IPS-11a (cell line): Measurements from ENCODE around the gene CISD3.
"Not testable (repeated sequence)": the region's sequence is repeated elsewhere in the genome, so short reads cannot be mapped to it uniquely, and the experiment has no call there.

Source experiments
- H3K4me3 ChIP-seq: one replicate; pipeline ENCODE4 v1.5.1; 2013; ENCODE audit warnings: low read depth, low read length, control low read depth

CISD3 gene

DNA sequence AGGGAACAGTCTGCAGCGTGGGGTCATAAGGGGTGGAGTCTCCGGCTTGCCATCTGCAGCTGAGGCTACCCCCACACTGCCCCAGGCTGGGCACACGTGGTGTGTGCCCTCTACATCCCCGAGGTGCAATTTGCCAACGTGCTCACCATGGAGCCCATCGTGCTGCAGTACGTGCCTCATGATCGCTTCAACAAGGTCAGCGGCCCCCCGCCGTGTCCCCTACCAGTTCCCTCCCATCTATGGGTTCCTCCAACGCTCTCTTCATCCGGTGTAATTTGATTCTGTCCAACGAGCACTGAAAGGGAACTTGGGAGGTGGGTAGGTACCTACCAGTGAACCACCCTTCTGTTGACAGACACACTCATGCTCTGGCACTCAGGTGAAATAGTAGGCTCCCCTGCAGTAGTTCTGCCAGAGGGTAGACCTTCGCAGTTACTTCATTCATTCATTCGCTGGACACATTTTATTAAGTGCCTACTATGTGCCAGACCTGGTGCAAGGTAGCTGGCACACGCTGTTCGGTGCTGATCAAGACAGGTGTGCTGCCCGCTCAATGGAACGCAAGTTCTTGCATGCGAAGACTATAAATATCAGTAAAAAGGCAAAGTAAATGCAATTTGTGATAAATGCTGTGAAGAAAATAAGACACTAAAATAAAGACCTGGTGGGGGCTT is 22.3 kb upstream of the CISD3 start:
- H3K4me3 ChIP-seq = no peak overlapping the region

DNA sequence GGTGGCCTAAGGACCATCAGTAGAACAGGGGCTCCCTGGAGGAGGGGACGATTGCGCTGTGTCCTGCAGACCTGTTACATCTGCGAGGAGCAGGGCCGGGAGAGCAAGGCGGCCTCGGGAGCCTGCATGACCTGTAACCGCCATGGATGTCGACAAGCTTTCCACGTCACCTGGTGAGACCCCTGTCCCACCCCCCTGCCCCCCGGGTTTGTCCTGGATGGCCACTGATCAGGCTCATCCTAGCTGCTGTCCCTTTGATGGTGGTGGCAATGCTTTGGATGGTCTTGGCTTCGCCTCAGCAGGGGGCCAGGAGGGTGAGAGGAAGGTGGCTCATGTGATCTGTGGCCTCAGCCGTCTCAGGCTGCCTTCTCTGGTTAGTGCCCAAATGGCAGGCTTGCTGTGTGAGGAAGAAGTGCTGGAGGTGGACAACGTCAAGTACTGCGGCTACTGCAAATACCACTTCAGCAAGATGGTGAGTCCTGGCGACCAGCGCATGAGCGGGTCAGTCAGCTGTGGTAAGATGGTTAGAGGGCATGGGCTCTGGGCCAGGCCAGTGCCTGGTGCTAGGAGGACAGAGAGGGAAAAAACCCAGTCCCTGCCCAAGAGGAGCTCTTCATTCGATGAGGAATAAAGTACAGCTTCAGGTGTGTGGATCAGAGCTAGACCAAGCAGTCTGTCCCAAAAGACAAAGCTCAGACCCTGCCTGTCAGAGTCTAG is 20.9 kb upstream of the CISD3 start:
- no peak overlapping the region for H3K4me3 ChIP-seq

DNA sequence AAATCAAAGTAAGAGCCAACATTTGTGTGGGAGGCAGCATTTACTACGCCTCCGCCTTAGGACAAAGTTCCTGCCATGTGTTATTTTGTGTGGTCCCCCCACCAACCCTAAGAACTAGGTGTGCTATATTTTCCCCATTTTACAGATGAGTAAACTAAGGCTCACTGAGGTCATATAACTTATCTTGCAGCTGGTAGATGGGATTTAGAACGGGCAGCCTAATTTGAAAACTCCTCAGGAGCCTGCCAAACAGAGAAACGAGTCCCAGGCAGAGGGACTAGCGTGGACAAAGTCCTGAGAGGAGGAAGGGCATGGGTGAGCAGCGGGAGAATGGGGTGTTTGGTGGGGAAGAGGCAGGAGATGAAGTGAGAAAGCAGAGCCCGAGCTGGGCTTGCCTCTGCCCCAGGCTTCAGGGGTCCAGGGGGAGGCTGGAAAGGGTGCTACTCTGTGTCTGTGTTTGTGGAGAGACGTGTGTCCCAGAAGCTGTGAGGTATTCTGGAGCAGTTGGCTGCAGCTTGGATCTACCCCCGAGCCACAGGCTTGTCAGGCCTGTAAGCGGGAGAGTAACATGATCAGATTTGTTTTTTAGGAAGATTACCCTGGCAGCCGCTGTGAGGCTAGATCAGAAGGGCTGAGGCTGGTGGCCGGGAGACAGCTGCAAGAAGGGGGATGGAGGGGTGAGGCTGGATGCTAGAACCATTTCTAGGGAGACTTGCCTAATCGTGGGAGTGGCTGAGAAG is 20.1 kb upstream of the CISD3 start:
- H3K4me3 ChIP-seq = no peak overlapping the region

DNA sequence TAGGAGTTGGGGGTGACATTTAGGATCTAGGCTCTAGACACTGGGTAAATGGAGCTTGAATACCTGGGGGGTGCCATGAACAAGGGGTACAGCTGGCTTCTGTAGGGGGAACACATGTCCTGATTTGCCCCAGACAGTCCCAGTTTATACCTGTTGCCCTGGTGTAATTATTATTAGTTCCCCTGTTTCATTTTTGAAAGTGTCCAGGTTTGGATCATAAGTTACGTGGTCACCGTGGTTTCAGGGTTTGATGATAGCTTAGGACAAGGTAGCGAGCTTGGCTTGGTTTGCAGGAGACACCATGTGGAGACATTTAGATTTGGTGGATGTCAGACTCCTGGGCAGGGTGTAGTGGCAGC is 19.6 kb upstream of the CISD3 start:
- no peak overlapping the region for H3K4me3 ChIP-seq

DNA sequence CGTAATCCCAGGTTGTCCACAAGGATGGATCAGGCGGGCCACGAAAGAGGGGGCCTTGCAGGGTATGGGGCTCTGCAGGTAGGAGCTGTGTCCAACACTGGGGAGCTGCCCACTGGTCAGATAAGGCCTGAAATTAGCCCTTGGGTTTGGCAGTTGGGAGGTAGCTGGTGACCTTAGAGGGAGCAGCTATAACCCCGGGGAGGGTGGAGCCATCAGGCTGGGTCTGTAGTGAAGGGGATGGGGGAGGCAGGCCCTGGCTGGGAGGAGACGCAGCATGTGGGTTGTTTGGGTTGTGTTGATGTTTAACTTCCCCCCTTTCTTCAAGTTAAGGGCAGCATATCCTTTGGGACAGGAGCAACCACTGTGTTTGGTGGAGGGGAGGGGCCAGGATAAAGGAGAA is 19.2 kb upstream of the CISD3 start:
- no peak overlapping the region for H3K4me3 ChIP-seq

DNA sequence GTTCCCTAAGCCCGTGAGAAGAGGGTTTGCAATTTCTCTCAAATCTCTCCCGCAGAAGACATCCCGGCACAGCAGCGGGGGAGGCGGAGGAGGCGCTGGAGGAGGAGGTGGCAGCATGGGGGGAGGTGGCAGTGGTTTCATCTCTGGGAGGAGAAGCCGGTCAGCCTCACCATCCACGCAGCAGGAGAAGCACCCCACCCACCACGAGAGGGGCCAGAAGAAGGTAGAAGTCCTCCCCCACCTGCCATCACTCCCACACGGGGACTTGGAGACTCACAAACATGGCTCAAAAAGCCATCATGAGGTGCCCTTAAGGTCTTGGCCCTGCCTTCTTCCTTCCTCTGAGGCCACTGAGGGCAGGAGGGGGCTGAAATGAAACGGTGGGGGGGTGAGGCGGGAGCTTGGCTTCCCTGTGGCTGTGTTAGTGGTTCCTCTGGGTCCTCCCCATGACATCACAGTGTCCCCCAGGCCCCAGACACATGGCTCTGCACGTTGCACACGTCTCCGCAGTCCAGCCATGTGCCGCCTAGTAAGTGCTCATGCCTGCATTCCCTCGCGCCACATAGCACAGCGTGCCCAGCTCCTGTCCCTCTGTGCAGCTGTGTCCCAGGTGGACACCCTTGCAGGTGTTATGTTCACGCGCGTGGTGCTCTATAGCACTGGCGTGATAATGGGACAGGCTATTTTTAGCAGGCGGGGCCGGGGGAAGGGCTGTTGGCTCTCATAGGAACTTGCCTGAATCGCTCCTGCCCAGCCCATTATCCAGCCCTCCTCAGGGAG is 18.2 kb upstream of the CISD3 start:
- no peak overlapping the region for H3K4me3 ChIP-seq

DNA sequence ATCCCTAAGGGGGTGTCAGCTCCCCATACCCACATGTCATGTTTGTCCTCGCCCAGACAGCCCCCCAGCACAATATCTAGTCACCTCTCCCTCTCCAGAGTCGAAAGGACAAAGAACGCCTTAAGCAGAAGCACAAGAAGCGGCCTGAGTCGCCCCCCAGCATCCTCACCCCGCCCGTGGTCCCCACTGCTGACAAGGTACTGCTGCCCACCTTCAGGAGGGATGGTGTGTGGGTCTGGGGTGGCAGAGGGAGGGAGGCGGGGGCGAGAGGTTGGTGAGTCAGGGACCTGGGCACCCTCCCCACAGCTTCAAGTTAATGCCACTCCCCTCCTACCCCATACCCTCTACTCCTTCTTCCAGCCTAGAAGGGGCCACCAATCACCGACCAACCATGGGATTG is 17.5 kb upstream of the CISD3 start:
- no peak overlapping the region for H3K4me3 ChIP-seq

DNA sequence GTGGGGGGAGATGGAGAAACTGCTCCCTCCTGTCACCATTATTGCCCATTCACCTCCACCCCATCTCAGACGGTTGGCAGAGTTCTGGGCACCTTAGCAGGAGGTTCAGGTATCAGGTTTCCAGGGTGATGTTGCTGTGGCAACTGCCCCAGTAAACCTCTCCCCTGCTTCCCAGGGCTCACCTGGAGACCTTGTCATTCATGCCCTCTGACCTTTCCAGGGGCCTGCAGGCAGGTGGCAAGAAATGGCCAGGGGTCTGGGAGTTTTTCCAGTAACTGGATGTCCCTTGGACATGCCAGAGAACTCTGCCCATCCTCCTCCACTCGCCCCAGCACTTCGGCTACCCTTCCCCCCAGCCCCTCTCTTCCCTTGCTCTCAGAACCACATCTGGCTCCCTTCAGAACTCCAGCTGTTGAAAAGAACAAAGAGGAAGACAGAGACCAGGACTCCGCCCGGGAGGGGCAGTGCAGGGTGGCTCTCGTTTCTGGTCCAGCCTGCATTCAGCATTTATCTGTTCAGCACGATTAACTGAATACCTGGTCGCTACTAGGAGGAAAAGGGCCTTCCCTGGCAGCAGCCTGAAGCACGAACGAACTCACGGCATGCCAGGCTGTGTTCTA is 16.6 kb upstream of the CISD3 start:
- H3K4me3 ChIP-seq = no peak overlapping the region

DNA sequence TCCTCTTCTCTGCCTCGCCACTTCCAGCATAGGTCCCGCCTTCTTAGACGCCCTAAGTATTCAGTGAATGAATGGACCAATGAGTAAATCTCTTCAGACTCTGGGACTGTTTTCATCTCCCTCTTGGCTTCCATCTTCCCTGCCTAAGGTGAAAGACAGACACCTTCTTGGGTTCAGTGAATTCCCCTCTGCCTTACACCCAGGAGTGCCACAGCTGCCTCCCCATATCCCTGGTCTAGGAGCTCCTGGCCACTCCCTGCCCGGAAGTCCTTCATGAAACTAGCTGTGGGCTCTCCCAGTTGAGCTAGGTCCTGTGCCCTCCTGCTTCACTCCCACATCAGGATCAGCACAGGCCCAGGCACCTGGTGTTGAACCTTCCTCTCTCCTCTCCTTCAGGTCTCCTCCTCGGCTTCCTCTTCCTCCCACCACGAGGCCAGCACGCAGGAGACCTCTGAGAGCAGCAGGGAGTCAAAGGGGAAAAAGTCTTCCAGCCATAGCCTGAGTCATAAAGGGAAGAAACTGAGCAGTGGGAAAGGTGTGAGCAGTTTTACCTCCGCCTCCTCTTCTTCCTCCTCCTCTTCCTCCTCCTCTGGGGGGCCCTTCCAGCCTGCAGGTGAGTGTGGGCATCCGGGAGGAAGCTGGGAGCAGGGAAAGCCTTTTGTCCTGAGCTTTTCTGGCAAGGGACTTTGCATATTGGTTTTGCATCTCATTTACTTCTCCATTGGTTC is 14.8 kb upstream of the CISD3 start:
- no peak overlapping the region for H3K4me3 ChIP-seq

DNA sequence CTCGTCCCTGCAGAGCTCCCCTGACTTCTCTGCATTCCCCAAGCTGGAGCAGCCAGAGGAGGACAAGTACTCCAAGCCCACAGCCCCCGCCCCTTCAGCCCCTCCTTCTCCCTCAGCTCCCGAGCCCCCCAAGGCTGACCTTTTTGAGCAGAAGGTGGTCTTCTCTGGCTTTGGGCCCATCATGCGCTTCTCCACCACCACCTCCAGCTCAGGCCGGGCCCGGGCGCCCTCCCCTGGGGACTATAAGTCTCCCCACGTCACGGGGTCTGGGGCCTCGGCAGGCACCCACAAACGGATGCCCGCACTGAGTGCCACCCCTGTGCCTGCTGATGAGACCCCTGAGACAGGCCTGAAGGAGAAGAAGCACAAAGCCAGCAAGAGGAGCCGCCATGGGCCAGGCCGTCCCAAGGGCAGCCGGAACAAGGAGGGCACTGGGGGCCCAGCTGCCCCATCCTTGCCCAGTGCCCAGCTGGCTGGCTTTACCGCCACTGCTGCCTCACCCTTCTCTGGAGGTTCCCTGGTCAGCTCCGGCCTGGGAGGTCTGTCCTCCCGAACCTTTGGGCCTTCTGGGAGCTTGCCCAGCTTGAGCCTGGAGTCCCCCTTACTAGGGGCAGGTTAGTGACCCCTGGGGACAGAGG is 13.7 kb upstream of the CISD3 start:
- no peak overlapping the region for H3K4me3 ChIP-seq

DNA sequence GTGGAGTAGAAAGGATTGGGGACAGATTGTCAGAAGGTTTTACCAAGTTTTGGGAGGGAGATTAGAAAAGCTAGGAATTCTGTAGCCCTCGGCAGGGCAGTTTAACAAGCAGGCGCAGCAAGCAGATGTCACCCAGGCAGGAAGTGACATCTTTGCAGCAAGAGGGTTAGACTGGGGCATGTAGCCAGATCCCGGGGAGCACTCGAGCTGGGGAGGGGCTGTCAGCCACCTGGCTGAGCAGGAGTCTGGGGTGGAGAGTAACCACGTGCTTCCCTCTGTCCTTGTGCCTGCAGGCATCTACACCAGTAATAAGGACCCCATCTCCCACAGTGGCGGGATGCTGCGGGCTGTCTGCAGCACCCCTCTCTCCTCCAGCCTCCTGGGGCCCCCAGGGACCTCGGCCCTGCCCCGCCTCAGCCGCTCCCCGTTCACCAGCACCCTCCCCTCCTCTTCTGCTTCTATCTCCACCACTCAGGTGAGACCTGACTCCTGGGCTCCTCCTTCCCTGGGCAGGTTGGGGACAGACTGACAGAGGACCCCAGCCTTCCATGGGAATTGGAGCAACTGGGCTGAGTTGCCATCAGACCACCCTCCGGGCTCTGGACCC is 12.9 kb upstream of the CISD3 start:
- H3K4me3 ChIP-seq = no peak overlapping the region

DNA sequence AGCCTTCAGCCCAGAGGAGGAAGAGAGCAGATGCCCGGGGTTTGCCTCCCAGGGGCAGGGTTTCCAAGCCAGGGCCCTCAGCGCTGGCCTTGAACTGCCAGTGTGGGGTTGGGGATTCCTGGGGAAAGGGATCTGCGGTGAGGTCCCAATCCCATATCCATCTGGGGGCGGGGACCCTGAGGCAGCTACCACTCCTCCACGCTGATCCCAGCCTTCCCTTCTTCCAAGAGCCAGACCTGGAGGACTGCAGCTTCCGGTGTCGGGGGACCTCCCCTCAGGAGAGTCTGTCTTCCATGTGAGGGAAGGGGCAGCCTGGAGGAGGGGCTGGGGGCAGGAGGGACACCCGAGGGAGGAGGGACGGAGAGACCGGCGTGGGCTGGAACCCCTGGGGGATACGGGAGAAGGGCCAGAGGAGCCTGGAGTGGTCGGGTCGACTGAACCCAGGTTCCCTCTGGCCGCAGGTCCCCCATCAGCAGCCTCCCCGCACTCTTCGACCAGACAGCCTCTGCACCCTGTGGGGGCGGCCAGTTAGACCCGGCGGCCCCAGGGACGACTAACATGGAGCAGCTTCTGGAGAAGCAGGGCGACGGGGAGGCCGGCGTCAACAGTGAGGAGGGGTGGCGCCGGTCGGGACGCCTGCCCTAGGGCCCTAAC is 10.7 kb upstream of the CISD3 start:
- peak overlapping the region; percentile 6 for H3K4me3 ChIP-seq

DNA sequence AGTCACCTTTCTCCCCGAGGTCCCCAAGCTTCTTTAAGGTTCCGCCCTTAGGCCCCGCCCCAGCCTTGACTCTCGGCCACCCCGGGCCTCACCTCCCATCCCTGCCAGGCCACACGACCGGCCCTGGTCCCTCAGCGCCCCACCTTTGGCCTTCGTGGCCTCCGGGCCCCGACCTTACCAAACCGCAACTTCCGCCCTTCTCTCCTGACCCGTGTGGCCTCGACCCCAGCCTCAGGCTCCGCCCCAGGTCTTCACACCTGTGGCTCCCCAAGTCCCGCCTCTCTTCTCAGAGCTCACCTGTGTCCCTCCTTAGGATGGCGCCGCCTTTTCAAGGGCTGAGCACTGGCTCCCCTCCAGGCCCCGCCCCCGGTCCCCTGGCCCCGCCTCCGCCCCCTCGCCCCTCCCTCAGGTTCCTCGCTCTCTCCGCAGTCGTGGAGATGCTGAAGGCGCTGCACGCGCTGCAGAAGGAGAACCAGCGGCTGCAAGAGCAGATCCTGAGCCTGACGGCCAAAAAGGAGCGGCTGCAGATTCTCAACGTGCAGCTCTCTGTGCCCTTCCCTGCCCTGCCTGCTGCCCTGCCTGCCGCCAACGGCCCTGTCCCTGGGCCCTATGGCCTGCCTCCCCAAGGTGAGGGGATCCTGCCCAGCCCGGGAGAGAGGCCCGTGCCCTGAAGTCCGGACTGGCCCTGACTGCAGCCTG is 10.0 kb upstream of the CISD3 start:
- peak overlapping the region; percentile 6 for H3K4me3 ChIP-seq

DNA sequence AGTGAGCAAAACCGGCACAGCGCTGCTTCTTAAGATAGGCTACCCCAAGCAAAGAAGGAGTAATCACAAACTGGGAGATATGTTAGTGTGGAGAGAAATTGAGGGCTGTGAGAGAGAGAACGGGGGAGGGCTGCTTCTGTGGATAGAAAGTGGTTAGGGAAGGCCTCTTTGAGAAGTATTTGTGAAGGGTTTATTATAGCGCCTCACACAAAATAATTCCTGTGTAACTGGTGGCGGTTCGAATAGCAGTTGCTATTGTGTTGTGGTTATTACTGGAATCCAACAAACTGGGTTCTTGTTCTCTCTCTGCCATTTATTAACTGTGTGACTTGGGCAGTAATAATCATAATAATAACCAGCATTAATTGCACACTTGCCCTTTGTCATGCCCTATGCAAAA is 9.2 kb upstream of the CISD3 start:
- no peak overlapping the region for H3K4me3 ChIP-seq

DNA sequence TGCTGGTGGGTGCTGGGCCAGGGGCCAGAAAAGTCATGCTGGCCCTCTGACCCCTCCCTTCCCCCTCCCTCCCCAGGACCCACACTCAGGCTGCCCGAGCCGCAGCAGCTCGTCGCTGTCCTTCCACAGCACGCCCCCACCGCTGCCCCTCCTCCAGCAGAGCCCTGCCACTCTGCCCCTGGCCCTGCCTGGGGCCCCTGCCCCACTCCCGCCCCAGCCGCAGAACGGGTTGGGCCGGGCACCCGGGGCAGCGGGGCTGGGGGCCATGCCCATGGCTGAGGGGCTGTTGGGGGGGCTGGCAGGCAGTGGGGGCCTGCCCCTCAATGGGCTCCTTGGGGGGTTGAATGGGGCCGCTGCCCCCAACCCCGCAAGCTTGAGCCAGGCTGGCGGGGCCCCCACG is 8.3 kb upstream of the CISD3 start:
- H3K4me3 ChIP-seq = no peak overlapping the region

DNA sequence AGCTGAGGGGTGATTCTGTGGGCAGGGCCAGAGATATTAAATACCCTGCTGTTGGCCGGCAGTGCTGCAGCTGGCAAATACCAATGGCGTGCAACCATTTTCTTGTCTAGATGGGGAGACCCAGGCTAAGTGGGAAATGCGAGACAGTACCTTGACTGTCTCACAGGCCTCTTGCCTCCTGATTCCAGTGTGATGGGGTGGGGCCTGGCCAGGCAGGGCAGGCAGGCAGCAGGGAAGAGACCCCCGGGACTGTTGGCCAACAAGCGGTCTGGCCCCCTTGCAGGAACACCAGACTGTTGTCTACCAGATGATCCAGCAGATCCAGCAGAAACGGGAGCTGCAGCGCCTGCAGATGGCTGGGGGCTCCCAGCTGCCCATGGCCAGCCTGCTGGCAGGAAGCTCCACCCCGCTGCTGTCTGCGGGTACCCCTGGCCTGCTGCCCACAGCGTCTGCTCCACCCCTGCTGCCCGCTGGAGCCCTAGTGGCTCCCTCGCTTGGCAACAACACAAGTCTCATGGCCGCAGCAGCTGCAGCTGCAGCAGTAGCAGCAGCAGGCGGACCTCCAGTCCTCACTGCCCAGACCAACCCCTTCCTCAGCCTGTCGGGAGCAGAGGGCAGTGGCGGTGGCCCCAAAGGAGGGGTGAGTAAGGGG is 5.7 kb upstream of the CISD3 start:
- no peak overlapping the region for H3K4me3 ChIP-seq

DNA sequence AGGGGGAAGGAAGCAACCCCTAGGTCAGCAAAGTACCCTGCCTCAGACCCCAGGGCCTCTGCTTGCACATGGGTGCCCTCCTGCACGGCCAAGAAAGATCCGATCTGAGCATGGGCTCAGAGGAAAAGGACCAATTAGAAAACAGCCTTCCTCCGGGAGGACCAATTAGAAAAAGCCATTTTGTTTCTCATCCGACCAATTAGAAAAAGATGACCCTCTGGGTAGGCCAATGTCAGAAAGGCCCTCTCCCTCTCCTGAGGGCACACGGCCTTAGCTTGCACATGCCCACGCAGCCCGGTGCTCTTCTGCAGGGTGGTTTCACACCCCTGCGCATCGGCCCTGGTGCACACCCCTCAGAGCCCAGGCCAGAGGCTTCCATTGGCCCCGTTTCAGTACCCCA is 5.1 kb upstream of the CISD3 start:
- no peak overlapping the region for H3K4me3 ChIP-seq

DNA sequence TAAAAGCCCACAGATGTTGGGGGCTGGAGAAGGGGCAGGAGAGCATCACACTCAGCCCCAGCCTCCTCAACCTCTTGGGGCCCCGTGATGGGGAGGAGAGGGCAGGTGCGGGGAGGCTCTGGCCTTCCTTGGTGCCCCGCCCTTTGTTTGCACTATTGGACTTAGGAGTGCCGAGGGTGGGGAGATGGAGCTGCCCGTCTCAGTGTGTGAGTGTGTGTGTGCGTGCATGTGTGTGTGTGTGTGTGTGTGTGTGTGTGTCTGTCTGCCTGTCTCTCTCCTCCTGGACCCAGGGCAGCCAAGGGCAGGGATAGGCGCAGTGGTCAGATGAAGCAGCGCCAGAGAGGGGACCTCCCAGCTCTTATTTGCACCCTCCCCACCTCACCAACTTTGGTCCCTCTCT is 4.0 kb upstream of the CISD3 start:
- not testable (repeated sequence) for H3K4me3 ChIP-seq
